ENCODE measurements around the gene ABCG1.

DNA sequence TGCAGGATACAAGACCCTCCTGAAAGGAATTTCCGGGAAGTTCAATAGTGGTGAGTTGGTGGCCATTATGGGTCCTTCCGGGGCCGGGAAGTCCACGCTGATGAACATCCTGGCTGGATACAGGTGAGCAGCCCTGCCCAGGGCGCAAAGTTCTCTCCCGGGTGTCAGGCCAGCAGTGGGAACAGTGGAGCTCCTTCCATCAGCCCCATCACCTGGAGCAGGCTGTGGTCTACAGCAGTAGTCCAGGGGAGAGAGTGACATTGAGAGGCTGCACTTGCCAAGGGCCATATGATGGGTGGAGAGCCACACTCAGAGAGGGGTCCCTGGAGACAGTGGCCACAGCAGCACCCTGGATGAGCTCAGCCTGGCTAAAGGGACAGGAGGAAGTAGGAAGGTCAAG is 52.1 kb downstream of the ABCG1 start:
- TF ChIP-seq, protein P1, sequence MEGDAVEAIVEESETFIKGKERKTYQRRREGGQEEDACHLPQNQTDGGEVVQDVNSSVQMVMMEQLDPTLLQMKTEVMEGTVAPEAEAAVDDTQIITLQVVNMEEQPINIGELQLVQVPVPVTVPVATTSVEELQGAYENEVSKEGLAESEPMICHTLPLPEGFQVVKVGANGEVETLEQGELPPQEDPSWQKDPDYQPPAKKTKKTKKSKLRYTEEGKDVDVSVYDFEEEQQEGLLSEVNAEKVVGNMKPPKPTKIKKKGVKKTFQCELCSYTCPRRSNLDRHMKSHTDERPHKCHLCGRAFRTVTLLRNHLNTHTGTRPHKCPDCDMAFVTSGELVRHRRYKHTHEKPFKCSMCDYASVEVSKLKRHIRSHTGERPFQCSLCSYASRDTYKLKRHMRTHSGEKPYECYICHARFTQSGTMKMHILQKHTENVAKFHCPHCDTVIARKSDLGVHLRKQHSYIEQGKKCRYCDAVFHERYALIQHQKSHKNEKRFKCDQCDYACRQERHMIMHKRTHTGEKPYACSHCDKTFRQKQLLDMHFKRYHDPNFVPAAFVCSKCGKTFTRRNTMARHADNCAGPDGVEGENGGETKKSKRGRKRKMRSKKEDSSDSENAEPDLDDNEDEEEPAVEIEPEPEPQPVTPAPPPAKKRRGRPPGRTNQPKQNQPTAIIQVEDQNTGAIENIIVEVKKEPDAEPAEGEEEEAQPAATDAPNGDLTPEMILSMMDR (IDR thresholded peaks at IDR 0.05), result no peak
- TF ChIP-seq ZFX (IDR thresholded peaks at IDR 0.05; ENCODE audit: borderline replicate concordance), result no peak
